ENCODE data around the gene C11orf16. TPM values are rescaled to one million over a fixed set of nuclear protein-coding genes. Genes with fewer than 3 reads are reported as not detected.
A peak's percentile ranks its signal among the peaks of the same experiment; 100 is the strongest.

C11orf16 gene
- total RNA-seq, 1 experiment from 2014 or later: 0.42 TPM

DNA sequence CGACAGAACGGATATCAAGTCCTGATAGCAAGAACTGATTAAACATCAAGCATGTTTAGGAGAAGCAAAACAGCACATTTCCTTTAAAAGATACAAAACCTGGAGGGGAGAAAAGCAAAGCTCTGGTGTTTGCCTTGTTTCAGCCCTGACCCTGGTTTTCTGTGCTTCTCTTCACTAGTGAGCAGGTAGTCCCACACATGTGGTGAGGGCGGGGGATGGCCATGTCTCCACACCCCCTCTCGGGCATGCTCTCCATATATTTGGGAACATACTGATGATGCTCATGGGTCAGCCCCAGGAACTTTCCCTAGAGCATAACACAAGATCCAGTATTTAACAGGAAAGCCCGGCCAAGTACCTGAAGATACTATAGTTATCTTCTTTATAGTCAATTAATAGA is 10.1 kb downstream of the C11orf16 start (continued):
- TF ChIP-seq, protein P1, sequence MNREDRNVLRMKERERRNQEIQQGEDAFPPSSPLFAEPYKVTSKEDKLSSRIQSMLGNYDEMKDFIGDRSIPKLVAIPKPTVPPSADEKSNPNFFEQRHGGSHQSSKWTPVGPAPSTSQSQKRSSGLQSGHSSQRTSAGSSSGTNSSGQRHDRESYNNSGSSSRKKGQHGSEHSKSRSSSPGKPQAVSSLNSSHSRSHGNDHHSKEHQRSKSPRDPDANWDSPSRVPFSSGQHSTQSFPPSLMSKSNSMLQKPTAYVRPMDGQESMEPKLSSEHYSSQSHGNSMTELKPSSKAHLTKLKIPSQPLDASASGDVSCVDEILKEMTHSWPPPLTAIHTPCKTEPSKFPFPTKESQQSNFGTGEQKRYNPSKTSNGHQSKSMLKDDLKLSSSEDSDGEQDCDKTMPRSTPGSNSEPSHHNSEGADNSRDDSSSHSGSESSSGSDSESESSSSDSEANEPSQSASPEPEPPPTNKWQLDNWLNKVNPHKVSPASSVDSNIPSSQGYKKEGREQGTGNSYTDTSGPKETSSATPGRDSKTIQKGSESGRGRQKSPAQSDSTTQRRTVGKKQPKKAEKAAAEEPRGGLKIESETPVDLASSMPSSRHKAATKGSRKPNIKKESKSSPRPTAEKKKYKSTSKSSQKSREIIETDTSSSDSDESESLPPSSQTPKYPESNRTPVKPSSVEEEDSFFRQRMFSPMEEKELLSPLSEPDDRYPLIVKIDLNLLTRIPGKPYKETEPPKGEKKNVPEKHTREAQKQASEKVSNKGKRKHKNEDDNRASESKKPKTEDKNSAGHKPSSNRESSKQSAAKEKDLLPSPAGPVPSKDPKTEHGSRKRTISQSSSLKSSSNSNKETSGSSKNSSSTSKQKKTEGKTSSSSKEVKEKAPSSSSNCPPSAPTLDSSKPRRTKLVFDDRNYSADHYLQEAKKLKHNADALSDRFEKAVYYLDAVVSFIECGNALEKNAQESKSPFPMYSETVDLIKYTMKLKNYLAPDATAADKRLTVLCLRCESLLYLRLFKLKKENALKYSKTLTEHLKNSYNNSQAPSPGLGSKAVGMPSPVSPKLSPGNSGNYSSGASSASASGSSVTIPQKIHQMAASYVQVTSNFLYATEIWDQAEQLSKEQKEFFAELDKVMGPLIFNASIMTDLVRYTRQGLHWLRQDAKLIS (CRISPR knock-in tag; IDR thresholded peaks at IDR 0.05; ENCODE audit: borderline replicate concordance): no peak
- TF ChIP-seq, protein P2, sequence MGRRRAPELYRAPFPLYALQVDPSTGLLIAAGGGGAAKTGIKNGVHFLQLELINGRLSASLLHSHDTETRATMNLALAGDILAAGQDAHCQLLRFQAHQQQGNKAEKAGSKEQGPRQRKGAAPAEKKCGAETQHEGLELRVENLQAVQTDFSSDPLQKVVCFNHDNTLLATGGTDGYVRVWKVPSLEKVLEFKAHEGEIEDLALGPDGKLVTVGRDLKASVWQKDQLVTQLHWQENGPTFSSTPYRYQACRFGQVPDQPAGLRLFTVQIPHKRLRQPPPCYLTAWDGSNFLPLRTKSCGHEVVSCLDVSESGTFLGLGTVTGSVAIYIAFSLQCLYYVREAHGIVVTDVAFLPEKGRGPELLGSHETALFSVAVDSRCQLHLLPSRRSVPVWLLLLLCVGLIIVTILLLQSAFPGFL (CRISPR knock-in tag; IDR thresholded peaks at IDR 0.05; ENCODE audit: borderline replicate concordance): no peak
- TF ChIP-seq, protein P3, sequence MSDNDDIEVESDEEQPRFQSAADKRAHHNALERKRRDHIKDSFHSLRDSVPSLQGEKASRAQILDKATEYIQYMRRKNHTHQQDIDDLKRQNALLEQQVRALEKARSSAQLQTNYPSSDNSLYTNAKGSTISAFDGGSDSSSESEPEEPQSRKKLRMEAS (CRISPR knock-in tag; IDR thresholded peaks at IDR 0.05): no peak
- TF ChIP-seq, protein P4, sequence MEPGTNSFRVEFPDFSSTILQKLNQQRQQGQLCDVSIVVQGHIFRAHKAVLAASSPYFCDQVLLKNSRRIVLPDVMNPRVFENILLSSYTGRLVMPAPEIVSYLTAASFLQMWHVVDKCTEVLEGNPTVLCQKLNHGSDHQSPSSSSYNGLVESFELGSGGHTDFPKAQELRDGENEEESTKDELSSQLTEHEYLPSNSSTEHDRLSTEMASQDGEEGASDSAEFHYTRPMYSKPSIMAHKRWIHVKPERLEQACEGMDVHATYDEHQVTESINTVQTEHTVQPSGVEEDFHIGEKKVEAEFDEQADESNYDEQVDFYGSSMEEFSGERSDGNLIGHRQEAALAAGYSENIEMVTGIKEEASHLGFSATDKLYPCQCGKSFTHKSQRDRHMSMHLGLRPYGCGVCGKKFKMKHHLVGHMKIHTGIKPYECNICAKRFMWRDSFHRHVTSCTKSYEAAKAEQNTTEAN (CRISPR knock-in tag; IDR thresholded peaks at IDR 0.05): no peak
- TF ChIP-seq, protein P5, sequence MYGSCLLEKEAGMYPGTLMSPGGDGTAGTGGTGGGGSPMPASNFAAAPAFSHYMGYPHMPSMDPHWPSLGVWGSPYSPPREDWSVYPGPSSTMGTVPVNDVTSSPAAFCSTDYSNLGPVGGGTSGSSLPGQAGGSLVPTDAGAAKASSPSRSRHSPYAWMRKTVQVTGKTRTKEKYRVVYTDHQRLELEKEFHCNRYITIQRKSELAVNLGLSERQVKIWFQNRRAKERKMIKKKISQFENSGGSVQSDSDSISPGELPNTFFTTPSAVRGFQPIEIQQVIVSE (CRISPR knock-in tag; IDR thresholded peaks at IDR 0.05; ENCODE audit: borderline replicate concordance): no peak
- TF ChIP-seq NFATC4 (CRISPR knock-in tag; IDR thresholded peaks at IDR 0.05) (no peak), OVOL2 (CRISPR knock-in tag; IDR thresholded peaks at IDR 0.05; ENCODE audit: borderline replicate concordance) (no peak)
- TF ChIP-seq, protein P6, sequence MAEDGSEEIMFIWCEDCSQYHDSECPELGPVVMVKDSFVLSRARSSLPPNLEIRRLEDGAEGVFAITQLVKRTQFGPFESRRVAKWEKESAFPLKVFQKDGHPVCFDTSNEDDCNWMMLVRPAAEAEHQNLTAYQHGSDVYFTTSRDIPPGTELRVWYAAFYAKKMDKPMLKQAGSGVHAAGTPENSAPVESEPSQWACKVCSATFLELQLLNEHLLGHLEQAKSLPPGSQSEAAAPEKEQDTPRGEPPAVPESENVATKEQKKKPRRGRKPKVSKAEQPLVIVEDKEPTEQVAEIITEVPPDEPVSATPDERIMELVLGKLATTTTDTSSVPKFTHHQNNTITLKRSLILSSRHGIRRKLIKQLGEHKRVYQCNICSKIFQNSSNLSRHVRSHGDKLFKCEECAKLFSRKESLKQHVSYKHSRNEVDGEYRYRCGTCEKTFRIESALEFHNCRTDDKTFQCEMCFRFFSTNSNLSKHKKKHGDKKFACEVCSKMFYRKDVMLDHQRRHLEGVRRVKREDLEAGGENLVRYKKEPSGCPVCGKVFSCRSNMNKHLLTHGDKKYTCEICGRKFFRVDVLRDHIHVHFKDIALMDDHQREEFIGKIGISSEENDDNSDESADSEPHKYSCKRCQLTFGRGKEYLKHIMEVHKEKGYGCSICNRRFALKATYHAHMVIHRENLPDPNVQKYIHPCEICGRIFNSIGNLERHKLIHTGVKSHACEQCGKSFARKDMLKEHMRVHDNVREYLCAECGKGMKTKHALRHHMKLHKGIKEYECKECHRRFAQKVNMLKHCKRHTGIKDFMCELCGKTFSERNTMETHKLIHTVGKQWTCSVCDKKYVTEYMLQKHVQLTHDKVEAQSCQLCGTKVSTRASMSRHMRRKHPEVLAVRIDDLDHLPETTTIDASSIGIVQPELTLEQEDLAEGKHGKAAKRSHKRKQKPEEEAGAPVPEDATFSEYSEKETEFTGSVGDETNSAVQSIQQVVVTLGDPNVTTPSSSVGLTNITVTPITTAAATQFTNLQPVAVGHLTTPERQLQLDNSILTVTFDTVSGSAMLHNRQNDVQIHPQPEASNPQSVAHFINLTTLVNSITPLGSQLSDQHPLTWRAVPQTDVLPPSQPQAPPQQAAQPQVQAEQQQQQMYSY (CRISPR knock-in tag; IDR thresholded peaks at IDR 0.05): no peak
- TF ChIP-seq, protein P7, sequence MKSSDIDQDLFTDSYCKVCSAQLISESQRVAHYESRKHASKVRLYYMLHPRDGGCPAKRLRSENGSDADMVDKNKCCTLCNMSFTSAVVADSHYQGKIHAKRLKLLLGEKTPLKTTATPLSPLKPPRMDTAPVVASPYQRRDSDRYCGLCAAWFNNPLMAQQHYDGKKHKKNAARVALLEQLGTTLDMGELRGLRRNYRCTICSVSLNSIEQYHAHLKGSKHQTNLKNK (CRISPR knock-in tag; IDR thresholded peaks at IDR 0.05): no peak

DNA sequence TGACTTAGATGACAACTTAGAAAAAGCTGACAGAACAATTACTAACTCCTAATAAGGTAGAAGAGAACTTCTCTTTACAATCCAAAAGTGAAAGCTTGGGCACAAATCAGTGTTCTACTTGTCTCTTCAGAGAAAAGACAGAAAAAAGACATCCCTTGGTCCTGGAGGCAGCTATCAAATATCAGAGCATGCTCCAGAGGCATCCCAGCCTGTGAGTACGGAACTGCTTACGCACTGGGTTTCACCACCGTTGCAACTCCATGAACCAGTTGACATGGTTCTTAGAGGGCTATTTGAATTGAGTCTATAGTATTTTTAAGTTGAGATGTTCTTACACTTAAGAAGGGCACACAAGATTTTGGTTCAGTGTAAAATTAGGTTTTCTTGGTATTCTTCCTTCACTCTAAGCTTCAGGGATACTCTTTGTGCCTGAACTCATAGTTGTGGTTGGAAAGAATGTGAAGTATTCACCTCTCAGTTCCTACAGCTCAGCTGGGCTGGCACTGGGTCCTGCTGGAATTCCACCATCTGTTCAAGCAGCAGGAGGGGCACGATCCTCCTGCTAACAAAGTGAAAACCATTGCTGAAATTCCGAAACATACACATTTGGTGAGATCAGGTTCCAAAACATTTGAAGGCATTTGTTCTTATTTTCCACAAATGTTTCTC is 15.5 kb downstream of the C11orf16 start:
- Mint-ChIP-seq H3K4me3 (no peak overlapping the region), H3K27me3 (ENCODE audit: low read depth) (no peaks in the 10 kb centered on the region), H3K36me3 (peaks cover 51% of the 10 kb centered on the region), H3K4me1 (peaks cover 27% of the 10 kb centered on the region), H3K9me3 (no peaks in the 10 kb centered on the region), H3K27ac (peak overlapping the region; percentile 27; the same call in 1 of the 2 replicates)
- ATAC-seq: peak; percentile 79
- POLR2A ChIA-PET: no interaction called here
- peak; percentile 31 for DNase-seq (ENCODE audit: low spot score)
- CTCF ChIA-PET: interaction anchor here (1.2 to 9.1 kb wide), 2 partner anchors 43 to 99 kb away, joined by 3 to 110 read pairs; no protein-coding TSS in a partner anchor
- no peak for TF ChIP-seq SP1 (CRISPR knock-in tag; conservative IDR thresholded peaks at IDR 0.05)
- TF ChIP-seq SMAD3 (CRISPR knock-in tag; IDR thresholded peaks at IDR 0.05; ENCODE audit: borderline replicate concordance): no peak
- TF ChIP-seq, protein P8, sequence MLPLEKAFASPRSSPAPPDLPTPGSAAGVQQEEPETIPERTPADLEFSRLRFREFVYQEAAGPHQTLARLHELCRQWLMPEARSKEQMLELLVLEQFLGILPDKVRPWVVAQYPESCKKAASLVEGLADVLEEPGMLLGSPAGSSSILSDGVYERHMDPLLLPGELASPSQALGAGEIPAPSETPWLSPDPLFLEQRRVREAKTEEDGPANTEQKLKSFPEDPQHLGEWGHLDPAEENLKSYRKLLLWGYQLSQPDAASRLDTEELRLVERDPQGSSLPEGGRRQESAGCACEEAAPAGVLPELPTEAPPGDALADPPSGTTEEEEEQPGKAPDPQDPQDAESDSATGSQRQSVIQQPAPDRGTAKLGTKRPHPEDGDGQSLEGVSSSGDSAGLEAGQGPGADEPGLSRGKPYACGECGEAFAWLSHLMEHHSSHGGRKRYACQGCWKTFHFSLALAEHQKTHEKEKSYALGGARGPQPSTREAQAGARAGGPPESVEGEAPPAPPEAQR (CRISPR knock-in tag; IDR thresholded peaks at IDR 0.05): no peak
- no peak for TF ChIP-seq GTF2I (CRISPR knock-in tag; conservative IDR thresholded peaks at IDR 0.05)
- TF ChIP-seq, protein P7 (CRISPR knock-in tag; IDR thresholded peaks at IDR 0.05): no peak
- TF ChIP-seq, protein P9, sequence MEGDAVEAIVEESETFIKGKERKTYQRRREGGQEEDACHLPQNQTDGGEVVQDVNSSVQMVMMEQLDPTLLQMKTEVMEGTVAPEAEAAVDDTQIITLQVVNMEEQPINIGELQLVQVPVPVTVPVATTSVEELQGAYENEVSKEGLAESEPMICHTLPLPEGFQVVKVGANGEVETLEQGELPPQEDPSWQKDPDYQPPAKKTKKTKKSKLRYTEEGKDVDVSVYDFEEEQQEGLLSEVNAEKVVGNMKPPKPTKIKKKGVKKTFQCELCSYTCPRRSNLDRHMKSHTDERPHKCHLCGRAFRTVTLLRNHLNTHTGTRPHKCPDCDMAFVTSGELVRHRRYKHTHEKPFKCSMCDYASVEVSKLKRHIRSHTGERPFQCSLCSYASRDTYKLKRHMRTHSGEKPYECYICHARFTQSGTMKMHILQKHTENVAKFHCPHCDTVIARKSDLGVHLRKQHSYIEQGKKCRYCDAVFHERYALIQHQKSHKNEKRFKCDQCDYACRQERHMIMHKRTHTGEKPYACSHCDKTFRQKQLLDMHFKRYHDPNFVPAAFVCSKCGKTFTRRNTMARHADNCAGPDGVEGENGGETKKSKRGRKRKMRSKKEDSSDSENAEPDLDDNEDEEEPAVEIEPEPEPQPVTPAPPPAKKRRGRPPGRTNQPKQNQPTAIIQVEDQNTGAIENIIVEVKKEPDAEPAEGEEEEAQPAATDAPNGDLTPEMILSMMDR (IDR thresholded peaks at IDR 0.05): no peak
- TF ChIP-seq, protein P10, sequence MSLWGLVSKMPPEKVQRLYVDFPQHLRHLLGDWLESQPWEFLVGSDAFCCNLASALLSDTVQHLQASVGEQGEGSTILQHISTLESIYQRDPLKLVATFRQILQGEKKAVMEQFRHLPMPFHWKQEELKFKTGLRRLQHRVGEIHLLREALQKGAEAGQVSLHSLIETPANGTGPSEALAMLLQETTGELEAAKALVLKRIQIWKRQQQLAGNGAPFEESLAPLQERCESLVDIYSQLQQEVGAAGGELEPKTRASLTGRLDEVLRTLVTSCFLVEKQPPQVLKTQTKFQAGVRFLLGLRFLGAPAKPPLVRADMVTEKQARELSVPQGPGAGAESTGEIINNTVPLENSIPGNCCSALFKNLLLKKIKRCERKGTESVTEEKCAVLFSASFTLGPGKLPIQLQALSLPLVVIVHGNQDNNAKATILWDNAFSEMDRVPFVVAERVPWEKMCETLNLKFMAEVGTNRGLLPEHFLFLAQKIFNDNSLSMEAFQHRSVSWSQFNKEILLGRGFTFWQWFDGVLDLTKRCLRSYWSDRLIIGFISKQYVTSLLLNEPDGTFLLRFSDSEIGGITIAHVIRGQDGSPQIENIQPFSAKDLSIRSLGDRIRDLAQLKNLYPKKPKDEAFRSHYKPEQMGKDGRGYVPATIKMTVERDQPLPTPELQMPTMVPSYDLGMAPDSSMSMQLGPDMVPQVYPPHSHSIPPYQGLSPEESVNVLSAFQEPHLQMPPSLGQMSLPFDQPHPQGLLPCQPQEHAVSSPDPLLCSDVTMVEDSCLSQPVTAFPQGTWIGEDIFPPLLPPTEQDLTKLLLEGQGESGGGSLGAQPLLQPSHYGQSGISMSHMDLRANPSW (CRISPR knock-in tag; conservative IDR thresholded peaks at IDR 0.05; ENCODE audit: low read depth): no peak

Data from WTC11 (cell line).